GM06990 (cell line): ENCODE results near the gene MAGEB17.
A peak's percentile ranks its signal among the peaks of the same experiment; 100 is the strongest.

Experiments
- DNase-seq: peaks from one replicate; pipeline ENCODE4 v3.0.0-alpha.2; 2011; ENCODE audit not compliant: insufficient read length; ENCODE audit errors: extremely low read depth
- H3K27me3 ChIP-seq: replicated peaks from 2 replicates; pipeline ENCODE4 v1.6.0; 2011; ENCODE audit warnings: low read length; ENCODE audit not compliant: control insufficient read depth, insufficient read depth
- H3K36me3 ChIP-seq: 2 replicates; pipeline ENCODE4 v1.5.1; 2011; ENCODE audit warnings: low read length; ENCODE audit not compliant: control insufficient read depth, insufficient read depth
- H3K4me3 ChIP-seq: replicated peaks from 2 replicates; pipeline ENCODE4 v1.5.1; 2011; ENCODE audit warnings: low read depth, mild to moderate bottlenecking, control low read depth, low read length
- CTCF ChIP-seq: IDR thresholded peaks from 2 replicates; pipeline ENCODE4 v1.5.1; 2011; ENCODE audit warnings: low read length, control low read depth, mild to moderate bottlenecking, inconsistent platforms; ENCODE audit not compliant: insufficient read depth, poor library complexity, severe bottlenecking

The MAGEB17 gene, protein sequence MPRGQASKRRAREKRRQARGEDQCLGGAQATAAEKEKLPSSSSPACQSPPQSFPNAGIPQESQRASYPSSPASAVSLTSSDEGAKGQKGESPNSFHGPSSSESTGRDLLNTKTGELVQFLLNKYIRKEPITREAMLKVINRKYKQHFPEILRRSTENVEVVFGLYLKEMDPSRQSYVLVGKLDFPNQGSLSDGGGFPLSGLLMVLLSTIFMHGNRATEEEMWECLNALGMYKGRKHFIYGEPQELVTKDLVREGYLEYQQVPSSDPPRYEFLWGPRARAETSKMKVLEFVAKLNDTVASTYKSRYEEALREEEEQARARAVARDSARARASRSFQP

GRCh38 chrX:16167181-16167580, at the start of gene MAGEB17:
Gene MAGEB17 (plus strand): TSS chrX:16167481. CDS start chrX:16170383, 2,902 bp downstream.
- H3K4me3 ChIP-seq, result no peak within 1 kb of the TSS
- H3K36me3 ChIP-seq, result no peaks in the 10 kb centered on the region
- no peak for DNase-seq
- TF ChIP-seq CTCF, result no peak
- H3K27me3 ChIP-seq, result no peaks in the 10 kb centered on the region

DNA sequence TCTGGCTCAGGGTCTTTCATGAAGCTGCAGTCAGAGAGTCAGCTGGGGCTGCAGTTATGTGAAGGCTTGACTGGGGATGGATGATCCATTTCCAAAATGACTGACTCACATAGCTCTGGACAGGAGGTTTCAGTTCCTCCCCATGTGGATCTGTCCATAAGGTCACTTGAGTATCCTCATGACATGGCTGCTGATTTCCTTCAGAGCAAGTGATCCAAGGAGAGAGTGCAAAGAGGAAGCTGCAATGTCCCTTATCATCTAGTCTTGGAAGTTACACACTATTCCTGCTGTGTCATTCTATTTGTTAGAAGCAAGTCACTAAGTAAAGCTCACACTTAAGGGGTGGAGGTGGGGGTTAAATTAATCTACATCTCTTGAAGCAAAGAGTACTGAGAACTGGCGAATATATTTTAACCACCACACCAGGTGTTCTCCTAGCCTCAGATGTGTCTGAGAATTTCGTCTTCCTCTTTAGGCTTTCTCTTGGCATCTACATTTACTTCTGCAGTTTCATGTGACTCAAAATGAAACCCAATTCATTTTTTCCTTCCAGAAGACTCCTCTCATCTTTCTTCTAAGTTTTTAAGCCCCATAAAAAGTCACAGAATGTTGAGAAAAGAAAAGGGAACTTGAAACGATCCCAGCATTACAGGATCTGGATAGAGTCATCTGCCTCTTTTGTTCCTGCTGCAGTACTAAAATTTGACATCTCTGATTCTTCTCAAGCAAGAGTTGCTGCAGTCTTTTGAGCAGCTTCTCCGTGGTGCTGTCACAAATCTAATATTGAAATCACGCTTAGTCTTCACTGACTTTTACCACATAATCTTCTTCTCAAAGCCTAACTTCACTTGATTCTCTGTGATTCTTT, 47.7 kb upstream of the MAGEB17 start:
- Histone ChIP-seq H3K36me3 (no peaks in the 10 kb centered on the region), H3K27me3 (no peaks in the 10 kb centered on the region), H3K4me3 (no peak overlapping the region)
- DNase-seq, result peak; percentile 79
- TF ChIP-seq CTCF, result no peak

- Histone ChIP-seq H3K4me3 (no peak overlapping the region), H3K36me3 (no peaks in the 10 kb centered on the region), H3K27me3 (no peaks in the 10 kb centered on the region)
- DNase-seq, result peak; percentile 55
- TF ChIP-seq CTCF, result no peak
Measured at GRCh38 chrX:16120431-16120830, 46.9 kb upstream of the MAGEB17 start.

GRCh38 chrX:16123222-16123786, 44.0 kb upstream of the MAGEB17 start, which contains the start of gene GRPR:
Gene GRPR (plus strand): TSS chrX:16123565. CDS start chrX:16123954, 389 bp downstream.
- peak; percentile 83 for TF ChIP-seq CTCF
- H3K27me3 ChIP-seq, result no peaks in the 10 kb centered on the region
- DNase-seq, result peak; percentile 67
- H3K4me3 ChIP-seq, result no peak within 1 kb of the TSS
- no peaks in the 10 kb centered on the region for H3K36me3 ChIP-seq

DNA sequence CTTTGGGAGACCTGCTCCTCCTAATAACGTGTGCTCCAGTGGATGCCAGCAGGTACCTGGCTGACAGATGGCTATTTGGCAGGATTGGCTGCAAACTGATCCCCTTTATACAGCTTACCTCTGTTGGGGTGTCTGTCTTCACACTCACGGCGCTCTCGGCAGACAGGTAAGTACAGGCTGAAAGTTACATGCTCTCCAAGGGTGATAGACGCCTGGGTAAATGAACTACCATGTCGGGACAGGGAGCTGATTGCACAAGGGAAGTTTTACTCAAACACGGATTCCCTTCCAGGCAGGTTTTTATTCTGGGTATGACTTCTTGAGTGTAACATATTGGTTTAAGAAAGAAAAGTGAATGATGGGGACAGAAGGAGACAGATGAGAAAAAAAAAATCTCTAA, 43.1 kb upstream of the MAGEB17 start:
- no peak for DNase-seq

More for the DNA sequence above, 43.1 kb upstream of the MAGEB17 start:
- Histone ChIP-seq H3K36me3 (no peaks in the 10 kb centered on the region), H3K27me3 (no peaks in the 10 kb centered on the region), H3K4me3 (no peak overlapping the region)
- TF ChIP-seq CTCF, result no peak
